Measurements from ENCODE around the gene RER1.

The RER1 gene

GRCh38 chr1:2392686-2393085 lies 1.0 kb downstream of the RER1 start:
- no peak for DNase-seq

GRCh38 chr1:2393471-2393877 lies 1.8 kb downstream of the RER1 start:
- no peak for DNase-seq

- DNase-seq: no peak
Observed at GRCh38 chr1:2394220-2394619, 2.6 kb downstream of the RER1 start.

- DNase-seq: no peak
Observed at GRCh38 chr1:2394761-2395160, 3.1 kb downstream of the RER1 start.

- no peak for DNase-seq
Observed at GRCh38 chr1:2395245-2395644, 3.6 kb downstream of the RER1 start.

- DNase-seq: no peak
Observed at GRCh38 chr1:2396059-2396458, 4.4 kb downstream of the RER1 start.

- DNase-seq: no peak
Observed at GRCh38 chr1:2396476-2396875, 4.8 kb downstream of the RER1 start.

GRCh38 chr1:2397007-2397679 lies 5.5 kb downstream of the RER1 start:
- no peak for DNase-seq

- no peak for DNase-seq
Observed at GRCh38 chr1:2398871-2399270, 7.2 kb downstream of the RER1 start.

- no peak for DNase-seq
Observed at GRCh38 chr1:2399890-2400575, 8.4 kb downstream of the RER1 start.

- DNase-seq: no peak
Observed at GRCh38 chr1:2400576-2400909, 8.9 kb downstream of the RER1 start.

- DNase-seq: no peak
Observed at GRCh38 chr1:2400950-2401649, 9.5 kb downstream of the RER1 start.

GRCh38 chr1:2402420-2402819 lies 10.8 kb downstream of the RER1 start:
- no peak for DNase-seq

GRCh38 chr1:2403273-2403672 lies 11.6 kb downstream of the RER1 start:
- DNase-seq: no peak

- no peak for DNase-seq
Observed at GRCh38 chr1:2404142-2404889, 12.7 kb downstream of the RER1 start.

- DNase-seq: no peak
Observed at GRCh38 chr1:2404890-2405511, 13.4 kb downstream of the RER1 start.

- DNase-seq: no peak
Observed at GRCh38 chr1:2405588-2406295, 14.1 kb downstream of the RER1 start.

- no peak for DNase-seq
Observed at GRCh38 chr1:2406451-2407041, 14.9 kb downstream of the RER1 start.

GRCh38 chr1:2407166-2407990 lies 15.7 kb downstream of the RER1 start:
- no peak for DNase-seq

GRCh38 chr1:2407991-2408275 lies 16.3 kb downstream of the RER1 start:
- no peak for DNase-seq

- DNase-seq: no peak
Observed at GRCh38 chr1:2408456-2408855, 16.8 kb downstream of the RER1 start.

Data from hematopoietic multipotent progenitor cell treated with erythropoietin and hydrocortisone succinate and interleukin-3 and kit ligand, for 4 days (in vitro differentiated cells).